HEK293 (cell line): ENCODE results near the gene SYPL2.

Source experiments
- GLIS2 ChIP-seq: fragments of 450-650 bp; formaldehyde crosslinking; IDR thresholded peaks from 2 replicates; pipeline ENCODE4 v1.5.1; 2016; ENCODE audit warnings: missing biosample characterization, missing genetic modification characterization
- INSM2 ChIP-seq: fragments of 450-650 bp; formaldehyde crosslinking; IDR thresholded peaks from 2 replicates; pipeline ENCODE4 v1.5.1; 2016; ENCODE audit warnings: missing biosample characterization, missing genetic modification characterization
- KLF1 ChIP-seq: fragments of 450-650 bp; formaldehyde crosslinking; IDR thresholded peaks from 2 replicates; pipeline ENCODE4 v1.5.1; 2016; ENCODE audit warnings: missing biosample characterization, missing genetic modification characterization
- KLF16 ChIP-seq: fragments of 450-650 bp; formaldehyde crosslinking; IDR thresholded peaks from 2 replicates; pipeline ENCODE4 v1.5.1; 2017; ENCODE audit warnings: missing biosample characterization, missing genetic modification characterization
- KLF17 ChIP-seq: fragments of 450-650 bp; formaldehyde crosslinking; IDR thresholded peaks from 2 replicates; pipeline ENCODE4 v1.5.1; 2016; ENCODE audit warnings: missing biosample characterization, missing genetic modification characterization
- KLF8 ChIP-seq: fragments of 450-650 bp; formaldehyde crosslinking; IDR thresholded peaks from 2 replicates; pipeline ENCODE4 v1.5.1; 2016; ENCODE audit warnings: missing biosample characterization, missing genetic modification characterization
- SP3 ChIP-seq: fragments of 450-650 bp; formaldehyde crosslinking; IDR thresholded peaks from 2 replicates; pipeline ENCODE4 v1.5.1; 2016; ENCODE audit warnings: missing biosample characterization, missing genetic modification characterization
- YY2 ChIP-seq: fragments of 450-650 bp; formaldehyde crosslinking; IDR thresholded peaks from 2 replicates; pipeline ENCODE4 v1.5.1; 2016; ENCODE audit warnings: missing biosample characterization, missing genetic modification characterization
- ZBTB11 ChIP-seq: fragments of 450-650 bp; formaldehyde crosslinking; conservative IDR thresholded peaks from 2 replicates; pipeline ENCODE4 v1.5.1; 2016; ENCODE audit warnings: low read depth, missing biosample characterization, missing genetic modification characterization
- ZBTB17 ChIP-seq: fragments of 450-650 bp; formaldehyde crosslinking; IDR thresholded peaks from 2 replicates; pipeline ENCODE4 v1.5.1; 2016; ENCODE audit warnings: missing biosample characterization, missing genetic modification characterization
- ZBTB44 ChIP-seq: fragments of 450-650 bp; IDR thresholded peaks from 2 replicates; pipeline ENCODE4 v1.5.1; 2018; ENCODE audit warnings: missing biosample characterization, mild to moderate bottlenecking, missing genetic modification characterization
- ZIC2 ChIP-seq: fragments of 450-650 bp; formaldehyde crosslinking; IDR thresholded peaks from 2 replicates; pipeline ENCODE4 v1.5.1; 2016; ENCODE audit warnings: missing biosample characterization, missing genetic modification characterization
- ZNF10 ChIP-seq: fragments of 450-650 bp; formaldehyde crosslinking; IDR thresholded peaks from 2 replicates; pipeline ENCODE4 v1.5.1; 2017; ENCODE audit warnings: missing biosample characterization, missing genetic modification characterization
- ZNF121 ChIP-seq: fragments of 450-650 bp; formaldehyde crosslinking; IDR thresholded peaks from 2 replicates; pipeline ENCODE4 v1.5.1; 2016; ENCODE audit warnings: missing biosample characterization, missing genetic modification characterization
- ZNF140 ChIP-seq: fragments of 450-650 bp; formaldehyde crosslinking; IDR thresholded peaks from 2 replicates; pipeline ENCODE4 v1.5.1; 2016; ENCODE audit warnings: missing biosample characterization, missing genetic modification characterization
- ZNF146 ChIP-seq: fragments of 450-650 bp; formaldehyde crosslinking; IDR thresholded peaks from 2 replicates; pipeline ENCODE4 v1.5.1; 2016; ENCODE audit warnings: missing biosample characterization, missing genetic modification characterization
- ZNF302 ChIP-seq: fragments of 450-650 bp; formaldehyde crosslinking; IDR thresholded peaks from 2 replicates; pipeline ENCODE4 v1.5.1; 2016; ENCODE audit warnings: missing biosample characterization, missing genetic modification characterization, low read depth
- ZNF341 ChIP-seq: fragments of 450-650 bp; formaldehyde crosslinking; IDR thresholded peaks from 2 replicates; pipeline ENCODE4; 2016; ENCODE audit warnings: low read depth, missing biosample characterization, missing genetic modification characterization
- ZNF398 ChIP-seq: fragments of 450-650 bp; formaldehyde crosslinking; IDR thresholded peaks from 2 replicates; pipeline ENCODE4 v1.5.1; 2017; ENCODE audit warnings: missing biosample characterization, missing genetic modification characterization
- ZNF518A ChIP-seq: fragments of 450-650 bp; formaldehyde crosslinking; conservative IDR thresholded peaks from 2 replicates; pipeline ENCODE4 v1.5.1; 2016; ENCODE audit warnings: low read depth, missing biosample characterization, missing genetic modification characterization
- ZNF558 ChIP-seq: fragments of 450-650 bp; formaldehyde crosslinking; IDR thresholded peaks from 2 replicates; pipeline ENCODE4 v1.5.1; 2016; ENCODE audit warnings: missing biosample characterization, missing genetic modification characterization
- ZNF692 ChIP-seq: fragments of 450-650 bp; formaldehyde crosslinking; IDR thresholded peaks from 2 replicates; pipeline ENCODE4 v1.5.1; 2016; ENCODE audit warnings: missing biosample characterization, missing genetic modification characterization

SYPL2 gene

GRCh38 chr1:109493805-109494539 is 27.6 kb downstream of the SYPL2 start, which contains the start of gene CYB561D1 (continued):
- TF ChIP-seq ZBTB44 (tag by site-specific recombination) (peak; percentile 55), KLF8 (peak; percentile 92; the same call in 1 of the 2 replicates), ZNF302 (no peak), ZIC2 (tag by site-specific recombination) (peak; percentile 45; the same call in 1 of the 2 replicates), INSM2 (0 out of 2 replicates have a peak, but pooled peaks have one; percentile 20), SP3 (tag by site-specific recombination) (peak; percentile 96), ZBTB11 (tag by site-specific recombination) (peak; percentile 74), GLIS2 (tag by site-specific recombination) (peak; percentile 95), ZNF341 (tag by site-specific recombination) (peak; percentile 60), YY2 (tag by site-specific recombination) (0 out of 2 replicates have a peak, but pooled peaks have one; percentile 47), ZNF398 (tag by site-specific recombination) (peak; percentile 52; the same call in 1 of the 2 replicates), ZNF146 (tag by site-specific recombination) (no peak), KLF16 (tag by site-specific recombination) (peak; percentile 96), ZNF140 (tag by site-specific recombination) (no peak), ZNF121 (peak; percentile 81; the same call in 1 of the 2 replicates), ZNF692 (tag by site-specific recombination) (peak; percentile 75), KLF1 (tag by site-specific recombination) (peak; percentile 65; the same call in 1 of the 2 replicates), ZNF10 (tag by site-specific recombination) (no peak), ZBTB17 (peak; percentile 93), KLF17 (tag by site-specific recombination) (peak; percentile 64), ZNF558 (tag by site-specific recombination) (0 out of 2 replicates have a peak, but pooled peaks have one; percentile 11), ZNF518A (tag by site-specific recombination) (peak; percentile 37; the same call in 1 of the 2 replicates)
